Ureter (tissue), 1 donor: Measurements from ENCODE around the gene C1QA. TPM values are rescaled to one million over a fixed set of nuclear protein-coding genes. Genes with fewer than 3 reads are reported as not detected.

Experiments used
- DNase-seq: peaks from one replicate; pipeline ENCODE4 v3.0.0-alpha.2; 2020; ENCODE audit warnings: low spot score
- total RNA-seq: library from RNA; stranded (reverse); gene quantifications from one replicate; pipeline ENCODE4 v1.2.4, GENCODE V29; 2023
- donor health status: DM: yes; HTN: yes; CAD: no.

Gene C1QA
- total RNA-seq, 1 donor from 2014 or later = 64.0 TPM

DNA sequence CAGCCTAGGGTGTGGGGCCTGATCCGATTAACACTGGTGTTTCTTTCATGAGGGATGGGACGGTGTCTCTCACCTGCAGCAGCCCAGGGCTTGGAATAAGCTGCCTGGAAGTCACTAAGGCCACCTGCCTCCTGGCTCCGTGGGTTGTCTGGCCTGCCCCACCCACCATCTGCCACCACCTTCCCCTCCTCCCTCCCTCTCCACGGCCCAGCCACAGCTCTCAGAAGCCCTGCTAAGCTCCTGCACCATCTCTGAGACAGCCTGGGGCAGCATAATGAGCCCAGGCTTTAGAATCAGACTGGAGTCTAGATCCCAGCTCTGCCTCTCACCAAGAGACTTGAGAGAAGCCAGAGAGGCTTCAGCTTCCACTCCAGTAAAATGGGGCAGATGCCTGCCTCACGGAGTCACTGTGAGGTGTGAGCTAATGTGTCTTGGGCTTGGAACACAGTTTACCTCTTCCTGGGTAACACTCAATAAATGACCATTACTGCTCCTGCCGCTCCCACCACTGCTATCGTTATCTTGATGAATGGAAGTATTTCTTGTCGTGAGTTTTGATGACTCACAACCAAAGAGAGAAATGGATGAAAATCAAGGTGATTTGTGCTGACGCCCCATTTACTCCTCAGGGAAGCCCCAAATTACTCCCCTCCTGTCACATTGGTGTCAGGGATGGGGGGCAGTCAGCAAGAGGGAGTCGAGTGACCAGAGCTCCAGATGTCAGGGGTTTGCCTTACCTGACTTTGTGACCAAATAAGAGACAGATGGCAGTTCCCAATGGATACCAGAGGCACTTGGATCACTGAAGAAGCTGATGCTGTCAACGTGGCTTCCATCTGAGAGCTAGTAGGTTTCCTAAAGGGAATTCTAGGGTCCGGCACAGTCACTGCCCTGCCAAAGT is 23.5 kb upstream of the C1QA start:
- DNase-seq = no peak

DNA sequence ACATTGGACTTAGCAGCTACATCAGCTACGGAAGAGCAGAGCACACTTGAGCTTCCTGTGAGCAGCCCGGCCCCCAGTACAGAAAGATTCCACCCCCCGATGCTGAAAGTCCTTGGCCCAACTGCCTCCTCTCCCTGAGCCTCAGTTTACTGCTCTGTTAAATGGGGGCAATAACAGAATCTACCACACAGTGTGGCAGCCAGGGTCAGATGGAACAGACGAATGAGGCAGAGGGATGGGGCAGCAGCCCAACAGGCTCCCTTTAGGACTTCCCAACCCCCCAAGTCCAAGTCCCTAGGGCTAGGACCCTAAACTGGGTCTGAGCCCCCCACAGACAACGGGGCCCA is 22.9 kb upstream of the C1QA start:
- DNase-seq = no peak

DNA sequence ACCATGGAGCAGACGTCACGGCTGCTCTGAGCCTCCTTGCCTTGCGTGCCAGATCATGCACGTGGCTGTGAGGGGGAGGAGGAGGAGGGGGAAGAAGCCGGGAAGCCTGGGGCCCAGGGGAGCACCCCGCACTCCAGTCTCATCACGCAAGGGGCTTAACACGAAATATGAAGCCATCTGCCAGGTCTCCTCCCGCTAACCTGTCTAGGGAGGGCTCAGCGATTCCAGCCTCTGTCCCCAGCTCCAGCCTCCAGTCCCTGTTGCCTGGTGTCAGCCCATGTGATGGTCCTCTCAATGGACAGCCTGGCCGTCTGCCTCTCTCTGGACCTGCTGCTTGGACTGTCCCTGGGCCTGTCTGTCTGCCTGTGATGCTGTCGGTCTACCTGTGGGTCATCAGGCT is 22.5 kb upstream of the C1QA start:
- DNase-seq = no peak

DNA sequence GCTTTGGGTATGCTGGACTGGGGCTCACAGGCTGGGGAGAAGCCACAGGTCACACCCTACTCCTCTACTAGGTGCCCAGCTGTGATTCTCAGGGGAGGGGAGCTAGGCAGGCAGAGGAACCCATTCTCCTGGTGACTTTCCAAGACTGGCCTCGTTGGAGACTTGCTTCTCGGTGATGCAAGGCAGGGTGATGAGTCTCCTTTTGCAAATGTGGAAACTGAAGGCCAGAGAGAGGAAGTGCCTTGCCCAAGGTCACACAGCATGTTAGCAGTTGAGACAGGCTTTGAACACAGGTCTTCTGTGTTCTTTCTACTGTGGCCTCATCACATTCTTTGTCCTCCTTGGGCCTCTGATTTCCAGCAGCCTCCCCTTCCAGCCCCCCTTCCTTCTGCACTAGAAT is 20.5 kb upstream of the C1QA start:
- DNase-seq = no peak

DNA sequence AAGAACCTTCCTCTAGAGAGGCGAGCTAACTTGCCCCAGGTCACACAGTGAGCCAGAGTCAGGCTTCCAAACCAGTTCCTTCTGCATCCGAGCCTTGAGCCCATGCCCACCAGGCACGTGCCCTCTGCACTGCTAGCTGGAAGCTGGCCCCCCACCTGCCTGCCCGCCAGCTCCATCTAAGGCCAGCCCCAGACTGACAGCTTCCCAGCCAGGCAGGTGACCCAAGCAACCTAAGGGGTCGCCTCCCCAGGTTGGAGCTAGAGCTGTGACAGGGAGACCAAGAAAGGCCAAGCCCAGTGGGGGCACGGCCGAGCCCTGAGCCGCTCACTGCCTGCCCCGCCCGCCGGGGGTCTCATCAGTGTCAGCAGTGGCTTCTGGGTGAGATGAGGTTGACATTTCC is 19.9 kb upstream of the C1QA start:
- no peak for DNase-seq

DNA sequence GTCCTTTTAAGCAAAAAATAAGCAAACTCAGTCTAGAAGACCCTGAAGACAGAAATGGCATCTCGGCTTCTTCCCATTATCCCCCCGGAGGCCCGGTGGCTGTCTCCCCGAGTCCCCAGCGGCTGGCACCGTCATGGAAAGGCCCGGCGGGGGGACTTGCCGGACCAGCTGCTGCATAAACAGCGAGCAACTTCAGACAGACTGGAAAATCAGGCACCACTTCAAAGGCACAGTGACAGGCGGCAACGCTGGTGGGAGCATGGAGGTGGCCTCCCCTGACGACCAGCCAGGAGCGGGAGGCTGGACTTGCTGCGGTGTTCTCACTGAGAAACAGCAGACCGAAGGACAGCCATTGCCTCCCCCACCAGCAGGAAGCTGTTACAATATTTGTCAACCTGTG is 18.4 kb upstream of the C1QA start:
- no peak for DNase-seq

DNA sequence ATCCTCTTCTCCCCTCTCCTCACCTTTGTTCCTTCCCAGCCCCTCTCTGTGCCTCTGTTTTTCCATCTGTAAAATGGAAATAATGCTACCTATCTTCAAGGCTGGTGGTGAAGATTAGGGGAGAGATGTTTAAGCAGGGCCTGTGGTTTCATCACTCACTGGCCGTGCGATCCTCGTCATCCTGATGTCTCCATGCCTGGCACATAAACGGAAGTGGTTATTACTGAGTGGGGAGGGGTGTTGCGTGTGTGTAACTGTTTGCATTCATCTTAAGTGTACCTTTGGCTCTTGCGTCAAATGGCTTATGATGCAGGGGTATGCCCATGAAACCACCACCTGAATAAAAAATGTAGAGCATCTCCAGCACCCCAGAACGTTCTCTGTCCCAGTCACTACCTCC is 17.2 kb upstream of the C1QA start:
- DNase-seq = no peak

DNA sequence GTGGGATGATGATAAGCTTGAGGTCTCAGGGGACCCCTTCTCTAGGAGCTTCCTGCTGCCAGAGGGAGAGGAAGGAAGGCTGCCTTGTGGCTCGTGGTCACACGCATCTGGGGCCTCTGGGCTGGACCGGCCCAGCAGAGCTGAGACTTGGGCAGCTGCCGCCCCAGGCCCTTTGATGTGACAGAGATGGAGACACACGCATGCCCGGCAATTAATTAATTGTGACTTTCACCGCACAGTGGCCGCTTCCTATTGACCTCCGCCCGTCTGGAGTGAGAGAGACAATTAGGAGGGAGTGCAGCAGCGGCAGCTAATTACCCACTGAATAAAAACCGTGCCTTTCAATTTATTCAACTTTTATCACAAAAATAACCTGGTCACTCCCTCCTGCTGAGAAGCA is 16.6 kb upstream of the C1QA start:
- DNase-seq = no peak

DNA sequence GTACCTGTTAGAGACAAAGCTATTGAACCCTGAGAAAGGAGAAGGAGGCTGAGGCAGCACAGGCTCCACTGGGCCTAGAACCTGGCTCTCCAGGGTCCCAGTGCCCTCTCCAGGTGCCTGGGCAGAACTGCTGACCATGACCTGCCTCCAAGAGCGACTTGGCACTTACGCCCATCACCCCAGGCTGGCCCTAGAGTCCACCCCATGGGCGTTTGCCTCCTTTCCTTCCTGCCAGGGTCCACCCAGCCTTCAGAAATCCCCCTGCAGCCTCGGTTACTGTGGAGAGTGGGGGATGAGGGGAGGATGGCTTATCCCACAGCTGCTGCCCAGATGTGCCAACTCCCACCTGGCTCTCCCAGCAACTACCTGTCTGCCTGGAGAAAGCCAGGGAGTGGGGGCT is 14.7 kb upstream of the C1QA start:
- DNase-seq = no peak

DNA sequence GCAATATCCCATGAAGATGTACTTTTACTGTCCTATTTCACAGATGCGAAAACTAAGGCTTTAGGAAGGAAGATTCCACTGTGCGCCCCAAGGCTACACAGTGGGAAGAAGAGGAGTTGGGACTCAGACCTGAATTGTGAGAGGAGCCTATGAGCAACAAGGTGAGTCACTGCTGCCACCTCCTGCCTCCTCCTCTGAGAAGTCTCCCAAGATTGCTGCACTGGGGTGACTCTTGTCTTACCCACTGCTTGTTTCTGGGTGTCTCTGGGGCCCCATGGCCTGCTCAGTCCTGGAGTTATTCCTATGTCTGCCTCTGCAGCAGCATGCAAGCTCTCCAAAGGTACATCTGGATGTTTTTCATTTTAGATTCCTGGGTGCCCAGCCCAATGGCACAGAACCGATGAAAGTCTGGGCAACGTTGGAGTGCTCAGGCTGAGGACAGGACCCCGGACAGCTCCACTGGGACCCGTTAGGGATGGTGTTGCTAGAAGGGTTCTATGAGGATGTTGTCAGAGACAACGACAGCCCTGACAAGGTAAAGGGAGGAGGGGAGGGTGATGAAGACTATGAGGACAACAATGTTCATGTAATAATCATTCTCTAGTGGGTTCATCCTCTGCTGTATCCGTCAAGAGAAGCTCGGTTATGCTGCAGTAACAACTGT is 11.0 kb upstream of the C1QA start:
- DNase-seq = no peak

DNA sequence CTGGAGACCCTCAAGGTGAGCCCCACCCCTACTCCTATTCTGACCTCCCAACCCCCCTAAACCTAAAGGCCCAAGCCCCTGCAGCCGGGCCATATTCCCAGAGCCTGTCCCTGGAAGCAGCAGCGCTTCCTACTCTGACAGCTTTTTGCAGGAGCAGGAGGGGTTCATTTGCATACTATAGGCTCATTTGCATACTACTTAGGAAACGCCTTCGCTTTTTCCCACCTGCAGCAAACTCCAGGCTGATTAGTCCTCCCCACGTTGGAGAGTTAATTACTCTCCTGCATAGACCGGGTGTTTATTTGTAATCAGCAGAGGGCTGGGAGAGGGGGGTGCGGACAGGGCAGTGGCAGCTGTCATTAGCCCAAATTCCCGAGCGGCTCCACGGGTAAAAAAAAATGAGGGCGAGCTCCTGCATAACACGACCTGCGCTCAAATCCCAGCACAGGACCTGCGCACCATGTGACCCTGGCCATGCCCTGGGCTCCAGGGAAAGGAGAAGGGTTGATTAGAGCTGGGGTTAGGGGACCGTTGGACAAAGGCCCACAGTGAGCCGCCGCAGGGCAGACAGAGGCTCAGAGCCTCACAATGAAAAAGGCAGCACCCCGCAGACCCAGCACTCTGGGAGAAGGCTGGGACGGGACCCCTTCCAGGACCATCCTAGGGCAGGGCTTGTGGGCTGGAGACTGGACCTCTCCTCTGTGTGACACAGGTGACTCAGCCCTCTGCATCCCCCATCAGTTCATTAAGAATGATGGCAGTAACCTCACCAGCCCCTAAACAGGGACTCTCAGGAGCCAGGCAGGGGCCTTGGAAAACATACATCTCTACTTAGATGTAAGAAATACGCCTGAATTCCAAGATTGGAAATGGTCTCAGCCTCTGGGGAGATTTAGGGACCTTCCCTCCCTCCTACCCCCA is 9.9 kb upstream of the C1QA start:
- no peak for DNase-seq

DNA sequence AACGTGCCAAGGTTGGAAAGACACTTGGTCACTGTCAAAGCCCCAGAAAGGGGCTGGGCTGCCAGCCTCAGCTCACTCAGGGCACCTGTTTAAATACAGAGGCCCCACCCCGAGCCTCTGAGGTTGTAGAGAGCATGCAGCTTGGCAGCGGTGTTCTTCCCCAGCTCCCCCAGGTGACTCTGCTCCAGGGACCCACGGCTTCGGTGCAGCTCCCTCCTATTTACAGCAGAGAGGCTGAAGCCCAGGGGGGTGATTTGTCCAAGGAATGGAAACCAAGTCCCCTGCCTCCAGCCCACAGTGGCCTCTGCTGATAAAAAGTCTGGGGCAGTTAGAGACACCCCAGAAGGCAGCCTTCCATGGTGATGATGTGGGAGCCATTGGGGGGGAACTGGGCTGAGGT is 9.1 kb upstream of the C1QA start:
- DNase-seq = no peak

DNA sequence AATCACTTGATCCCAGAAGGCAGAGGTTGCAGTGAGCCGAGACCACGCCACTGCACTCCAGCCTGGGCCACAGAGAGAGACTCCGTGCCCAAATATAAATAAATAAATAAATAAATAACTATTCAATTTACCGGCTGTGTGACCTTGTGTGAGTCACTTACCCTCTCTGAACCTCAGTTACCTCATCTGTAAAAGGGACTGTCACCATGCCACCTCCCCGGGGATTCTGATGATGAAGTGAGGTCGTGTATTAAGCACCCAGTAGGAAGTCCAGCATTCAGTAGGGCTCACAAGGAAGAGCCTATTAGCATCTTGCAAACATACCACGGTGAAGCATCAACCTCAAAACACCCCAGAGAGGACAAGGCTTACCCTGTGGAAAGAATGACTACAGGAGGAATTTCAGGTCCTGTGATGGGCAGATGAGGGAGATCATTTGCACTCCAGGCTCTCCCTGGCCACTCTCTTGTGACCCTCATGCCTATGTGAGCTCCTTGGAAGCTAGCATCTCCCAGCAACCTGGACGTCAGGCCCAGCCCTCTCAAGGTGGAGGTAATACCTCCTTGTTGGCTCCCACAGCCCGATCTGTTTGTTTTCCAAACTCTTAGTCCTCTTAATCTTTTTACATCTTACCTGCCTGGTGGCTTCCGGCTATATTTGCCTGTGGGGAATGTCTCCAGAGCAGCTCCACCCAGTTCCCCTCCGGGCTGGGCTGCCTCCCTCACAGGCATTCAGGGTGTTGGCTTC is 7.6 kb upstream of the C1QA start:
- DNase-seq = no peak

DNA sequence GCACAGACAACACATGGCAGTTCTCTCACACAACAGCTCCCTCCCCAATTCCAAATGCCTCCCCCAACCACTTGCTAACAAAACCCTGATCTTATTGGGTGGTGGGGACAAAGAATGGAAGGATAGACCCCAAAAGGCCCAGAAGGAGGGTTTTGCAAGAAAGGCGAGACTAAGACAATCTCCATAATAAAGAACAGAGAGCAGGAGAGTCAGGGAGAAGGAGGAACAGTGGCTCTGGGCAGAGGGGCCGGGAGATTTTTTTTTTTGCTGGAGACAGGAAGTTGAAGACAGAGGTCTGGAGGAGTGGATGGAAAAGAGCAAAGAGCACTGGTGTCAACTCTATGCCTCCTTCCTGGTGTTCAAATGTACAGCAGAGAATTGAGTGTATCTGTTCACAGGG is 6.5 kb upstream of the C1QA start:
- no peak for DNase-seq

DNA sequence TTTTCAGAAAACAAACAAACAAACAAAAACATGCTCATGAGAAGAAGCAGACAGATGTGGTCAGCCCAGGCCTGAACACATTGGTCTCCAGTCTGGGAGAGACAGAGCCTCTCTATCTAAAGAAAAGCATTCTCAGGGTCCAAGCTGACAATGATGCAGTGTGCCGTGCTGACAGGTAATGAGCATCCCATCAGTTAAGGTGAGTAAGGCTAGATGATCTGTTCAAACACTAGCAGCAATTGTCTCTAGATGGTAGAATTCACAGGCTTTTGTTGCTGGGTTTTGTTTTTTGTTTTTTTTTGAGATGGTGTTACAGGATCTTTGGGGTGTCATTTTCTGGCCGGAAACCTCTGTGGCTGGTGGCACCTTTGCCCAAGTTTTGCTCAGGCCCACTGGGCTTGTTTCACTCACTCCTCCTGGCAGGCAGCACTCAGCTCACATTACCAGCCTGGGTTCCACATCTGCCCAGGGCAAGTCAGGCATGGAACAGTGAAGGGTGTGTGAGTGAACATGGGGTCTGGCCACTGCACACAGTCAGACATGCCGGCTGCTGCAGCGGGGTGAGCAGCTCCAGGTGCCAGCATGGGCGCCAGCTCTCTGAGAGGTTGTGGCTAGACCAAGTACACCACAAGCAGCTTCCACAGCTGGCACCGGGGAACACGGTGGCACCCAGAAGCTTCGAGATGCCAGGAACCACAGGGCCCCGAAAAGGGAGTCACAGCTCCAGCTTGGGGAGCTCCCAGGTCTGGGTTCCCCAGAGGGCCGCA is 2.5 kb upstream of the C1QA start:
- no peak for DNase-seq

DNA sequence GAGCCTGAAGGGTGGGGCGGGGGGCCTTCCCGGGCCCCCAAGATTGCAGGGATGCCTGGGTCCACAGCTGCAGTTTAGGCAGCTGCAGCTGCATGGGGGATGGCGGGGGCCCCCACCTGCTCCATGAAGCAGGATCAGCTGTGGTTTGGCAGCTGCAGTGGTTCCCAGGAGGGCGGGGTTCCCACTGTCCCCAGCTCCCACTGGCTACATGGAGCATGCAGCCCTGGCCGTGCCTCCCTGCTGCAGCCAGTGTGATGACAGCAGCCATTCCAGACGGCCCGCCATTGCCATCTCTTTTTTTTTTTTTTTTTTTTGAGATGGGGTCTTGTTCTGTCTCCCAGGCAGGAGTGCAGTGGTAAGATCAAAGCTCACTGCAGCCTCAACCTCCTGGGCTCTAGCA is 992 bp upstream of the C1QA start:
- DNase-seq = no peak

DNA sequence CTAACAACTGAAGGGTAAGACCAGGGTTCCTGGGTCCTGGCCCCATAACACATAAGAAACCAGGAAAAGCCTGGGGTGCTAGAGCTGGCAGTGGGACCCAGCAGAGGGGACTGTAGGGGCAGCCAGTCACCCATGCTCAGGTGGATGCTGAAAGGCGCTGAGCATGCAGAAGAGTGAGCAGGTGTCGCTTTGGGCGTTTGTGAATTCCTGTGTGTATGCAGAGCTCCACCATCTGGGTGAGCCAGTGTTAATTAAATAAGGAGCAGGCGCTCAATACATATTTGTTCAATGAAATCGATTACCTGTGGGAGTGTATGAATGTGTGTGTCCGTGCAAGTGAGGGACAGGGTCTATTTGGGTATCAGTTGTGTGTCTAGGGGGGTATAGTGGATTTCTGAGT is 499 bp downstream of the C1QA start:
- DNase-seq = no peak

DNA sequence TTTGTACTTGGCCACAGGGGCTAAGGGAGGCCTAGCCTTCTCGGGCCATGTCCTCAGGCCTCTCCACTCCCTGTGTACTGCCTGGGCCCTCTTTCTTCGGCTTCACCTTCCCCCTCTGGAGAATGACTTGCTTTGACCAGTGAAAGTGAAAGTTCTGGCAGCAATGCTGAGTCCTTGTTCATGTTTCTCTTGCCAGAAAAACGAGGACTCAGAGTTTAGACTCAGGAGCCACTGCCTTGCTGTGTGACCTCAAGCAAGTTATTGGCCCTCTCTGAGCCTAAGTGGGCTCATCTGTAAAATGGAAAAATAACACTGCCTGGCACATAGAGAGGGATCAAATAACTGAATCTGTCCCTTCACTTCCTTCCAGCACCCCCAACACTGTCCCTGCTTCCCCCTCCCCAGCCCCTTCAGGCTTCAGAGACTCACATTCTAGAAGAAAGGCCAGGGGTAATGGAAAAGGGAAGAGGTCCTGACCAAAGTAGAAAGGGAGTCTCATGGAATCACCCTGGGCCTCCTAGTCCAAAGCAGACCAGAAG is 1.5 kb downstream of the C1QA start:
- no peak for DNase-seq

DNA sequence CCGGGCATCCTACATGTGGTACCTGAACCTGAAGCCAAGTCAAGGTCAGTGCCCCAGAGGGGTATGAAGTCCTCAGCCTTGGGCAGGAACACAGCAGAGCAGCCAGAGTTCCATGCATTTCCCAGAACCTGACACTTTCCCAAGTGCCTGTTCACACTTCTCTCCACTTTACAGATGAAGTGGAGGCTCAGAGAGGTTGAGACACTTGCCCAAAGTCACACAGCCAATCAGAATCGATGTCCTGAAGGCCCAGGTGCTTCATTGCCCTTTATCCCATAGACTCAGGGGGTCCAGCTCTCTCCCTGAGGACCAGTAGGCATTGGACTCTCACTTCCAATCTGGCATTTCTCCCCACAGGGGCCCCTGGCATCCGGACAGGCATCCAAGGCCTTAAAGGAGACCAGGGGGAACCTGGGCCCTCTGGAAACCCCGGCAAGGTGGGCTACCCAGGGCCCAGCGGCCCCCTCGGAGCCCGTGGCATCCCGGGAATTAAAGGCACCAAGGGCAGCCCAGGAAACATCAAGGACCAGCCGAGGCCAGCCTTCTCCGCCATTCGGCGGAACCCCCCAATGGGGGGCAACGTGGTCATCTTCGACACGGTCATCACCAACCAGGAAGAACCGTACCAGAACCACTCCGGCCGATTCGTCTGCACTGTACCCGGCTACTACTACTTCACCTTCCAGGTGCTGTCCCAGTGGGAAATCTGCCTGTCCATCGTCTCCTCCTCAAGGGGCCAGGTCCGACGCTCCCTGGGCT is 2.2 kb downstream of the C1QA start:
- DNase-seq = no peak

DNA sequence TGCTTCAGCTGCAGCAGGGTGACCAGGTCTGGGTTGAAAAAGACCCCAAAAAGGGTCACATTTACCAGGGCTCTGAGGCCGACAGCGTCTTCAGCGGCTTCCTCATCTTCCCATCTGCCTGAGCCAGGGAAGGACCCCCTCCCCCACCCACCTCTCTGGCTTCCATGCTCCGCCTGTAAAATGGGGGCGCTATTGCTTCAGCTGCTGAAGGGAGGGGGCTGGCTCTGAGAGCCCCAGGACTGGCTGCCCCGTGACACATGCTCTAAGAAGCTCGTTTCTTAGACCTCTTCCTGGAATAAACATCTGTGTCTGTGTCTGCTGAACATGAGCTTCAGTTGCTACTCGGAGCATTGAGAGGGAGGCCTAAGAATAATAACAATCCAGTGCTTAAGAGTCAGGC is 2.9 kb downstream of the C1QA start:
- no peak for DNase-seq
